Duodenal mucosa (tissue), 2 donors: Measurements from ENCODE around the gene ZNF783.

Experiments
- H3K27ac ChIP-seq: one replicate; pipeline ENCODE4 v1.7.0; 2013; ENCODE audit warnings: low read depth, low read length
- H3K27me3 ChIP-seq, 2 donors: one replicate each; pipeline ENCODE4 v1.7.0; 2013; ENCODE audit warnings: low read length in 2 of 2, control low read depth in 1 of 2; ENCODE audit not compliant: insufficient read depth in 2 of 2, control insufficient read depth in 1 of 2
- H3K36me3 ChIP-seq, 2 donors: one replicate each; pipeline ENCODE4 v1.7.0; 2013; ENCODE audit warnings: low read length in 2 of 2, control low read depth in 1 of 2; ENCODE audit not compliant: insufficient read depth in 2 of 2, control insufficient read depth in 1 of 2
- H3K4me1 ChIP-seq, 2 donors: one replicate each; pipeline ENCODE4 v1.7.0; 2013; ENCODE audit warnings: low read length in 2 of 2, control low read depth in 1 of 2; ENCODE audit not compliant: insufficient read depth in 2 of 2, control insufficient read depth in 1 of 2
- H3K4me3 ChIP-seq, 2 donors: one replicate each; pipeline ENCODE4 v1.7.0; 2013; ENCODE audit warnings: low read length in 2 of 2, low read depth in 1 of 2
- H3K9ac ChIP-seq, 2 donors: one replicate each; pipeline ENCODE4 v1.7.0; 2013; ENCODE audit warnings: low read length in 2 of 2, low read depth in 1 of 2
- H3K9me3 ChIP-seq, 2 donors: one replicate each; pipeline ENCODE4 v1.7.0; 2013; ENCODE audit warnings: low read length in 2 of 2, control low read depth in 1 of 2; ENCODE audit not compliant: control insufficient read depth in 1 of 2

Gene ZNF783

DNA sequence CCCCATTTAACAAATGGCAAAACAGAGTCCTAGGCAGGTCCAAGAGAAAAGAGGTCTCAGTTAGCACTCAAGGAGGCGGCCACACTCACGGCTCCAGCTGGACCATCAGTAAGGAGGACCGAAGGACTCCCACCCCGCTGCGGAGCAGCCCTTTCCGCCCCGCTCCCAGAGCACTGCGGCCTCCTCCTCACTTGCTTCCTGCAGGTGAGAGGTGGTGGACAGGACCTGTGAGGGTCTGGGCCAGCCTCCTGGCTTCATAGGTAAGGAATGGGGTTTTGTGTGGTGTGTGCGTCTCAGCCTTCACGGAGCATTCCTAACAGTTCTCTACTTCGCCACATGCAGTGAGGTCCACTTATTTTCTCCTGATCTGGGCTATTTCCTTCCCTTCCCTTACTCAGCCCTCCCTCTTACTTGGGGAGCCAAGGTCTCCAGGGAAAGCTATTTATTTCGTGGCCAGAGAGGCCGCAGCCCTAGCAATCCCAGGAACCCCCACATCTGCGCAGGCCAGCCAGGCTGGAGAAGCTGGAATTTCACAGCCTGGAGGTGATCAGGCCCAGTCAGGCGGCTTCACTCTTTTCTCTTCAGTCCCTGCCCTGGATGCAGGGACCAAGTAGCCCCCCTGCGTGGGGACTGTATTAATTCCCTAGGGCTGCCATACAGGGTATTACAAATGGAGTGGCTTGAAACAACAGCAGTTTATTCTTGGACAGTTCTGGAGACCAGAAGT, 45.9 kb downstream of the ZNF783 start:
- H3K27ac ChIP-seq: no peak overlapping the region
- H3K36me3 ChIP-seq: no peaks in the 10 kb centered on the region
- H3K9ac ChIP-seq: no peak overlapping the region
- H3K4me3 ChIP-seq: no peak overlapping the region
- no peaks in the 10 kb centered on the region for H3K4me1 ChIP-seq
- no peaks in the 10 kb centered on the region for H3K27me3 ChIP-seq
- no peaks in the 10 kb centered on the region for H3K9me3 ChIP-seq

DNA sequence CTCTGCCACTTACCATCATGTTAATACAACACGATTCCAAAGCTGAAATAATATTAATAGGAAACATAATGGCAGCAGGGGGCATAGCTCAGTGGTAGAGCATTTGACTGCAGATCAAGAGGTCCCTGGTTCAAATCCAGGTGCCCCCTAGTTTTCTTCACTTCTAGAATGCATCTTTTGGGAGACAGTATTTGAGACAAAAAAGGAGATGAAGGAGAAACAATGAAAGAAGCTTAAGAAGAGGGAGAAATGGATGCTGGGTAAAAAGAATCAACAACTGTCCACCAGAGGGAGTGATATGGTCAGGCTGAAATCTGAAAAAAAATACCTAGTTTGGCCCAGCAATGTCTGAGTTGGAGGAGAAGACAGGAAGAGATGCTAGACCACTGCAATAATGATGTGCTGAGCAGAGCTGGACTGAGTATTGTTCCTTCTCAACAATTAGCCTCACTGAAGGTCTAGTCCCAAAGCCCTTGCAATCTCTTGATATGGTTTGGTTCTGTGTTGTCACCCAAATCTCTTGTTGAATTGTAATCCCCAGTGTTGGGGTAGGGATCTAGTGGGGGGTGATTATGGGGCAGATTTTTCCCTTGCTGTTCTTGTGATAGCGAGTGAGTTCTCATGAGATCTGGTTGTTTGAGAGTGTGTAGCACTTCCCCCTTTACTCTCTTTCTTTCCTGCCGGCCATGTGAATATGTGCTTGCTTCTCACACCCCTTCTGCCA, 48.3 kb downstream of the ZNF783 start:
- no peaks in the 10 kb centered on the region for H3K27me3 ChIP-seq
- no peak overlapping the region for H3K27ac ChIP-seq
- H3K4me1 ChIP-seq: no peaks in the 10 kb centered on the region
- H3K4me3 ChIP-seq: no peak overlapping the region
- H3K9me3 ChIP-seq: no peaks in the 10 kb centered on the region
- no peak overlapping the region for H3K9ac ChIP-seq
- no peaks in the 10 kb centered on the region for H3K36me3 ChIP-seq

DNA sequence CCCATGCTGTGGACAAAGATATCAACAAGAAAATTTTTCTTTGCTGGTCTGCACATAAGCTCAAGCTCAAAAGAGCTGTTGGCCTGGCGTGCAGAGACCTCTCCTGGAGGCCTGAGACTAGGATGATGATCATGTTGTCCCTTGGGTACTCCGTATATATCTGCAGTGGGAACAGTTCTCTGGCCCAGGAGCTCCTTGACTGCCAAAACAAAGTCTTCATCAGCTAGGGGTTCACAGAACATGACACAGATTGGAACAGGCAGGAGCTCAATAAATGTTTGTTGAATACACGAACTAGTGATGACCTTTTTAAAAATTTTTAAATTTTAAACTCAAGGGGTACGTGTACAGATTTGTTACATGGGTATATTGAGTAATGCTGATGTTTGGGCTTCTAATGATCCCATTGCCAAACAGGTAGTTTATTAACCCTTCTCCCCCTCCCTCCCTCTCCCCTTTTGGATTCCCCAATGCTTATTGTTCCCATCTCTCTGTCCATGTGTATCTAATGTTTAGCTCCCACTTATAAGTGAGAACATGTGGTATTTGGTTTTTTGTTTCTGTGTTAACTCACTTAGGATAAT, 49.1 kb downstream of the ZNF783 start:
- H3K4me3 ChIP-seq: no peak overlapping the region
- no peak overlapping the region for H3K27ac ChIP-seq
- no peak overlapping the region for H3K9ac ChIP-seq
- H3K36me3 ChIP-seq: no peaks in the 10 kb centered on the region
- no peaks in the 10 kb centered on the region for H3K27me3 ChIP-seq
- H3K4me1 ChIP-seq: no peaks in the 10 kb centered on the region
- no peaks in the 10 kb centered on the region for H3K9me3 ChIP-seq

DNA sequence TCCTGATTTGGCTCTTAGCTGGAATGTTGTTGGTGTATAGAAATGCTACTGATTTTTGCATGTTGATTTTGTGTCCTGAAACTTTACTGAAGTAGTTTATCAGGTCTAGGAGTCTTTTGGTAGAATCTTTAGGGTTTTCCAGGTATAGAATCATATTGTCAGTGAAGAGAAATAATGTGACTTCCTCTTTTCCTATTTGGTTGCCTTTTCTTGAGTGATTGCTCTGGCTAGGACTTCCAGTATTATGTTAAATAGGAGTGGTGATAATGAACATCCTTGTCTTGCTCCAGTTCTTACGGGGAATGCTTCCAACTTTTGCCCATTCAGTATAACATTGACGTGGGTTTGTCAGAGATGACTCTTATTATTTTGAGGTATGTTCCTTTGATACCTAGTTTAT, 52.0 kb downstream of the ZNF783 start:
- Histone ChIP-seq H3K4me3 (no peak overlapping the region), H3K9ac (no peak overlapping the region), H3K4me1 (no peaks in the 10 kb centered on the region), H3K36me3 (no peaks in the 10 kb centered on the region), H3K27ac (no peak overlapping the region), H3K9me3 (no peaks in the 10 kb centered on the region), H3K27me3 (peaks cover 7 to 10% of the 10 kb centered on the region in 2 donors)

DNA sequence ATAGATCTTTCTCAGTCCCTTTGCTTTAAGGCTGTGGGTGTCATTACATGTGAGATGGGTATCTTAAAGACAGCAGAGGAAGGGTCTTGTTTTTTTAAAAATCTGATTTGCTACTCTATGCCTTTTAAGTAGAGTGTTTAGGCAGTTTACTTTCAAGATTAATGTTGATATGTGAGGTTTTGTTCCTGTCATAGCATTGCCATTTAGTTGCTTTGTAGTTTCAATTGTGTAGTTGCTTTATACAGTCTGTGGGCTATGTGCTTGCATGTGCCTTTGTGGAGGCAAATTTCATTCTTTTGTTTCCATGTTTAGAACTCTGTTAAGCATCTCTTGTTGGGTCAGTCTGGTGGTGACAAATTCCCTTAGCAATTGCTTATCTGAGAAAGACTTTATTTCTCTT, 54.6 kb downstream of the ZNF783 start:
- Histone ChIP-seq H3K4me3 (no peak overlapping the region), H3K9me3 (no peaks in the 10 kb centered on the region), H3K9ac (no peak overlapping the region), H3K36me3 (no peaks in the 10 kb centered on the region), H3K4me1 (no peaks in the 10 kb centered on the region), H3K27me3 (peaks cover 7 to 12% of the 10 kb centered on the region in 2 donors), H3K27ac (no peak overlapping the region)

DNA sequence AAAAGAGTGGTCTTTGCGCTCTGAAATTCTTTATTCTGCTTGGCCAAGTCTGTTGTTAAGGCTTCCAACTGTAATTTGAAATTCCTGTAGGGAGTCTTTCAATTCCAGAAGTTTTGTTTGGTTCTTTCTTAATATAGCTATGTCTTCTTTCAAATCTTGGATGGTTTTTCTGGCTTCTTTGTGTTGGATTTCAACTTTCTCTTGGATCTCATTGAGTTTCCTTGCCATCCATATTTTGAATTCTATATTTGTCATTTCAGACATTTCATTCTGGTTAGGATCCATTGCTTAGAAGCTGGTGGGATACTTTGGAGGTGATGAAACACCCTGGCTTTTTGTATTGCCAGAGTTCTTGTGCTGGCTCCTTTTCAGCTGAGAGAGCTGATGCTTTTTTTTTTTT, 55.5 kb downstream of the ZNF783 start:
- Histone ChIP-seq H3K4me1 (no peaks in the 10 kb centered on the region), H3K27me3 (peaks cover 7 to 12% of the 10 kb centered on the region in 2 donors), H3K9ac (no peak overlapping the region), H3K27ac (no peak overlapping the region), H3K36me3 (no peaks in the 10 kb centered on the region), H3K9me3 (no peaks in the 10 kb centered on the region), H3K4me3 (no peak overlapping the region)

DNA sequence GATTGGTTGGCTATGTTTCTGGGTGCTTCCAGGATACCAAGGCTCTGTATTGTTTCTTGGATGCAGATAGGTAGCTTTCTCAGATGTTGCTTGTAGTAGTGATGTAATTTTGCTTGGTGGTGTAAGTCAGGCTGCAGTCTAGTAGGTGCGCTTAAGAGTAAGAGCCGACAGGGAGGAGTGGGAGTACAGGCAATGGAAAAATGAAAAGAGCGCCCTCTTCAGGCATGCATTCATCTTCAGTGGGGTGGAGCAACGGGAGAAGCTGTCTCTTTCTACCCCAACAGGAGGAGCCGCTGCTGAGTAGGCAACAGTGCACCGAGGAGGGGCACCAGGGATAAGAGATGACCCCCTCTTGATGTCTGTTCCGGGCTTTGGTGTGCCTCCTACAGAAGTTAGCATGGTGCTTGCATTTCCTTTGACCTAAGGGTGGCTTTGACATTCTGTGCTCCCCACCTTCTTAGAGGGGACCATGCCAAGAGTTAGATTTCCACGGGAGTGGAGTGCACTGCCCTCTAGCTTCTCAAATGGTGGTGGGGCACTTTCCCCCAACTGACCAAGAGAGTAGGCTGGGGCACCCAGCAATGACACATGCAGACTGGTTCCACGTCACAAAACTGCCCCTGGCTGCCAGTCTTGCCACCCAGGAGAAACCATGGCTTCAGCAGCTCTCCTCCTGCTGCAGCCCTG, 56.1 kb downstream of the ZNF783 start:
- H3K27ac ChIP-seq: no peak overlapping the region
- no peak overlapping the region for H3K4me3 ChIP-seq
- H3K9ac ChIP-seq: no peak overlapping the region
- no peaks in the 10 kb centered on the region for H3K9me3 ChIP-seq
- no peaks in the 10 kb centered on the region for H3K4me1 ChIP-seq
- peaks cover 7 to 12% of the 10 kb centered on the region in 2 donors for H3K27me3 ChIP-seq
- no peaks in the 10 kb centered on the region for H3K36me3 ChIP-seq

DNA sequence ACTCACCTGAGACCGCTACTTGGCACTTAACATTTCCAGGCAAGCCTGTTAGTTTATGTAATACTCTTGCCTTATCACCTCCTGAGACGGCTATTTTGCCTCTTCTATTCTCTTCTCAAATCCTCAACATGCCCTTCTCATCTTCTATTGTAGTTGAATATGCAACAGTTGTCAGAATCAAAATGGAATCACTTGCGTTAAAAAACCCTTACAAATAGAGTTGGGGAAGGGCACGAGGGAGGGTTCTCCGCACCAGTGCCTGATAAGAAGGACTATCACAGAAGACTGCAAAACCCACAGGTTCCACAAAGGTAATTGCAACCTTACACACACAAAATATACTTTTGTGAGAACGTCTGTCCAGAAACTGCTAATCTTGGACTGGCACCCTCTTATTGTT, 57.4 kb downstream of the ZNF783 start:
- H3K27ac ChIP-seq: no peak overlapping the region
- no peak overlapping the region for H3K4me3 ChIP-seq
- no peaks in the 10 kb centered on the region for H3K9me3 ChIP-seq
- no peaks in the 10 kb centered on the region for H3K36me3 ChIP-seq
- H3K4me1 ChIP-seq: no peaks in the 10 kb centered on the region
- H3K9ac ChIP-seq: no peak overlapping the region
- peaks cover 7 to 12% of the 10 kb centered on the region in 2 donors for H3K27me3 ChIP-seq

DNA sequence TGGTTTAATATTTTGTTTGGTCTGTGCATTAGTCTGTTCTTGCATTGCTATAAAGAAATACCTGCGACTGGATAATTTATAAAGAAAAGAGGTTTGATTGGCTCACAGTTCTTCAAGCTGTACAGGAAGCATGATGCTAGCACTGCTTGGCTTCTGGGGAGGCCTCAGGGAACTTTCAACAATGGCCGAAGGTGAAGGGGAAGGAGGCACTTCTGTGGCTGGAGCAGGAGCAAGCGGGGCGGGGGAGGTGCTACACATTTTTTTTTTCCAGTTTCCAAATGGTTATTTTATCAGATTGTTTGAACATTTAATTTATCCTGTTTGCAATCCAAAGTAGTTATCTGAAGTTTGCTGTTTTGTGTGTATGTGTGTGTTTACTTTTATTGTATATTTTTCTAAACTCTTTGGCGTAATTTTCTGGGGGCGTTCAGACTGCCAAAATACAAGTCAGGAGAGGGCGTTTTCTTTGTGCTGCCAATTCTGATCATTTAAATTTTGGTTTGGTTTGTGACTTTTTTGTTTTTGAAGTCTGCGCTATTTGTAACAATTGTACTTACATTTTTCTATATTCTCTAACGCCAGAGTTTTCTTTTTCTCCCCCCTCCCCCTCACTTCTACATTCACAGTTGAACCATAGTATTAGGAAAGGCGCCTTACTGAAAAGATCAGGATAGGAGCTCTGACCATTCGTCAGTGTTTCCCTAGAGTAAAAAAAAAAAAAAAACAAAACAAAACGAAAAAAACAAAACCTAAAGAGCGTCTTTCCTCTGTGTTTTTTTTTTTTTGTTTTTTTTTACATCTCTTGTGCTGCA, 58.5 kb downstream of the ZNF783 start:
- Histone ChIP-seq H3K27ac (no peak overlapping the region), H3K9ac (no peak overlapping the region), H3K27me3 (peaks cover 7 to 12% of the 10 kb centered on the region in 2 donors)

More for the DNA sequence above, 58.5 kb downstream of the ZNF783 start:
- H3K9me3 ChIP-seq: no peaks in the 10 kb centered on the region
- no peak overlapping the region for H3K4me3 ChIP-seq
- H3K4me1 ChIP-seq: no peaks in the 10 kb centered on the region
- H3K36me3 ChIP-seq: no peaks in the 10 kb centered on the region
